ENCODE results near the gene MBD4.

GRCh38 chr3:129418041-129418973 is 21.4 kb downstream of the MBD4 start:
- TF ChIP-seq CTCF (conservative IDR thresholded peaks at IDR 0.05; ENCODE audit: low read depth, low read length), result no peak
- TF ChIP-seq EZH2 (IDR thresholded peaks at IDR 0.05; ENCODE audit: borderline replicate concordance, low read depth, low read length, poor library complexity, severe bottlenecking), result no peak
